Middle frontal gyrus (tissue), 1 donor: ENCODE data around the gene RIMS4.
A peak's percentile ranks its signal among the peaks of the same experiment; 100 is the strongest.
"Not testable (repeated sequence)": the region's sequence is repeated elsewhere in the genome, so short reads cannot be mapped to it uniquely, and the experiment has no call there.

Experiments used
- DNase-seq: peaks from one replicate; pipeline ENCODE4 v3.0.0-alpha.2; 2015; ENCODE audit warnings: low spot score; ENCODE audit errors: extremely low spot score

RIMS4 gene

GRCh38 chr20:44765701-44766347, 44.5 kb downstream of the RIMS4 start:
- no peak for DNase-seq

DNA sequence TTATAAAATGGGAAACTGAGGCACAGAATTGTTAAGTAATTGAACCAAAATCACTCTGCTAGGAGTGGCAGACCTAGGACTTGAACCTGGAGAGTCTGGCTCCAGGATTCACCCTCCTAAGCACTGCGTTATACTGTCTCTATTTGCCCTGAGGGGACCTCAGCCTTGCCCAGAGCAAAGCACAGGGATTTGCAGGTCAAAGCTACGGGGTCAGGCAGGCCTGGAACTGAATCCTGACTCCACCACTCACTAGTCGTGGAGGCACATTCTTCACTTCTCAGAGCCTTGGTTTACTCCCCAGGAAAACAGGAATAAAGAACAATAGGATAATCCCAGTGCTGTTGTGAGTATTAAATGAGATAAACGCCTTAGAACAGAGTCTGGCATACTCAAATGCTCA, 45.3 kb downstream of the RIMS4 start:
- no peak for DNase-seq

GRCh38 chr20:44763798-44764197, 46.5 kb downstream of the RIMS4 start:
- not testable (repeated sequence) for DNase-seq

- no peak for DNase-seq
Measured at GRCh38 chr20:44762466-44763140, 47.7 kb downstream of the RIMS4 start.

- no peak for DNase-seq
Measured at GRCh38 chr20:44761423-44761822, 48.9 kb downstream of the RIMS4 start.

- DNase-seq = no peak
Measured at GRCh38 chr20:44759595-44759994, 50.8 kb downstream of the RIMS4 start.

DNA sequence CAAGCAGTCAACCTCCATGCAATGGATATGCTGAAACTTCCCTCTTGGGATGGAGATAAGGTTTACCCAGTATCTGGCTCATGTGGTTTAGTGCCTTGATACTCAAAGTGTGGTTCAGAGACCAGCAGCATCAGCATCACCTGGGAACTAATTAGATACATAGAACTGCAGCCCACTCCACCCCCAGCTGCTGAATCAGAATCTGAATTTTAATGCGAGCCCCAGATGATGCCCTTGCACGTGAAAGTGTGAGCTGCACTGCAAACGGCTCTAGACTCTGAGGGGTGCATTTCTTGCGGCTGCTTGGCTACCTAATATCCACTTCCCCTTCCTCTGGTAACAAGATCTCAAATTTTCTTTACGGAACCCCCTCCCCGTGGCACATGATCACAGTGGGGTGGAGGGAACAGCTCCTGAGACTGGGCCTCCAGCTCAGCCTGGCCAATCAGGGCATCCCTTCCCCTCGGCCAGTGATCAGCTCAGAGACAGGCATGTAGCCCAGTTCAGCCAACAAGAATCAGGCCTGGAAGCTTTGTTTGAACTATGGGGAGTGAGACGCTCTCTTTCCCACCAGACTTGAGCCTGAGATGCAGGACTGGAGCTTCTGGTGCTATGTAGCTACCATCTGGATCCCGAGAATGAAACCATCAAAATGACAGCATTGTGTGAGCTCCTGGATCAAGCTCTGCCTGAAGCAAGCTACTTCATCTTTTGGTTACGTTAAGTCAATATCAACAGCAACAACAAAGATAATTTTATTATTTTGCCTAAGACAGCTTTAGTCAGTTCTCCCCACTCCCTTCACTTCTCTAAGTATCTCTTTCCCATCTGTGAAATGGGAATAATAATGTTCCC, 51.9 kb downstream of the RIMS4 start:
- DNase-seq = no peak

GRCh38 chr20:44756956-44757355, 53.4 kb downstream of the RIMS4 start:
- DNase-seq = no peak

DNA sequence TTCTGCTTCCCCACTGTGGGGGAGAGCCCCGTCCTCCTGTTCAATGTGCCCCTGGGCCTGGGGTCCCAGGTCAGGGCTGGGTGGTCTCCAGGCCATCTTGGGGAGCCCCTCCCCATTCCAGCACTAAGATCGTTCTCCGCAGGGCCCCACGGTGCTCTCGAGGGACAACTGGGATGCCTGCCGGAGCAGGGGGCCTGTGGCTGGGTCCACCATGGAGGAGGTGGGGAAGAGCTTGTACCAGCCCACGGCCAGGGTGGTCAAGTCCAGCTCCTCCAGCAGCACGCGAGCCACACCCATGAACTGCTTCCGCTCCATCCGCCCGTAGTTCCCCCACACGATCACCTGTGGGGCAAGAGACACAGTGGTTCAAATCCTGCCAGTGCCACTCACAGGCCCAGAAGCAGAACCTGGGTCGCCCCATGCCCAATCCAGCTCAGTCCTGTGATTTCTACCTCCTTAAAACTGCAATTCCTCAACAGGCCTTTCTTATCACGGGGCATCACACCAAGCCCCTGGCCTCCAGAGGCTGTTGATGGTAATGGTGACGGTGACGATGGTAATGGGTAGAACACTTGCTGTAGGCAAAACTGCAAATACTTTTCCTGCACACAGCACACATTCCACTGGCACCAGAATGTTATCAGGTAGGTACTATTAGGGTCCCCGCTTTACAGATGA, 54.2 kb downstream of the RIMS4 start:
- DNase-seq = no peak

DNA sequence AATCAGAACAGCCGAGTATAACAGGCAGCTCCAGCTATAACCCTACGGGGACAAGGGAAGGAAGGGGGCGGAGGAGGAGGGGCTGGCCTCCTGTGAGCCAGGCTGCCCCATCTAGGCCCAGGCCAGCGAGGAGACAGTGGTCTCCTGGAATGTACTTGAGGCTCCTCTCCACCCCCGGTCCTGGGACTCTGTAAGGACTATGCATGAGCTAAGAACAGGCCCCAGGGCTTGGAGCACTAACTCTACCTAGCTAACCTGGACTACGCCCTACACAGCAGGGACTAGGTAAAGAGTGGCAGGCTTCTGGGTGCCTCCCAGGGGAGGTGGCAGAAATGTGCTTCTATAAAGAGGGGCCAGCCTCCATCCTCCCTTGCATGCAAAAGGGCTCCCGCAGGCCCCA, 55.8 kb downstream of the RIMS4 start:
- no peak for DNase-seq

DNA sequence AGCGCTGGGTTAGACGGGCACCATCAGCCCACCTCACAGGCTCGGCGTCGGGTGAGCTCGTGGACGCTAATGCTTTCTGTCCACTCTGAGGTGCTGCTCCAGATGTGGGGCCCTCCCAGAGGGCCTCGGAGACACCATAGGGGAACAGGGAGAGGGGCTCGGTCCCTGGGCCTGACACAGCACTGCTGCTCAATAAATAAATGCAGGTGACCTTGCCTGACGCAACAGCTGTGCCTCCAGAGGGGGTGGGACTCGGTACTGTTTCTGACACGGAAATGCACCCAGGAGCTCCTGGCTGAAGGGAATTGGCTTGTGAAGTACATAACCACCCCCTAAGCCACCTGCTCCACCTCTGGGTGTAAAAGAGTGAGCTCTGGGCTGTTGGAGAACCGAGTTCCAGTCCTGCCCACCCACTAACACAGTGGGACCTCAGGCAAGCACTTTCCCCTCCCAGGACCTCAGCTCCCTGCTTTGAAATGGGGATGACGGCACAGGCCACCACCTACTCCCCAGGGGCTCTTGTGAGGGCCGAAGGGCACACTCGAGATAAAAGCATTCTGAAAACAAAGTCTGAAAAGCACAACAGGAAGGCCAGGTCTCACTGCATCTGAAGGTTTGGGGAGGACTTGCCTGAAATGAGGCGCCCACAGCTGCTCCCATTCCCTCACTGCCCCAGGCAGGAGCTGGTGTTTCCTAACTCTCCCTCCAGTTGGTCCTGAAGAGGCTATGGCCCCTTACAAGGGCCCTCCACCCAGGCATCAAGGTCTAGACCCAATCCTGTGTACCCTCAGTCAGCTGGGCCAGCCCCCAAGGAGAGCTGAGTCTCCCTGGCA, 58.0 kb downstream of the RIMS4 start:
- DNase-seq = no peak

GRCh38 chr20:44750081-44750805, 60.1 kb downstream of the RIMS4 start:
- no peak for DNase-seq

GRCh38 chr20:44748005-44748370, 62.4 kb downstream of the RIMS4 start:
- no peak for DNase-seq

GRCh38 chr20:44747166-44748004, 63.0 kb downstream of the RIMS4 start:
- peak; percentile 74 for DNase-seq

DNA sequence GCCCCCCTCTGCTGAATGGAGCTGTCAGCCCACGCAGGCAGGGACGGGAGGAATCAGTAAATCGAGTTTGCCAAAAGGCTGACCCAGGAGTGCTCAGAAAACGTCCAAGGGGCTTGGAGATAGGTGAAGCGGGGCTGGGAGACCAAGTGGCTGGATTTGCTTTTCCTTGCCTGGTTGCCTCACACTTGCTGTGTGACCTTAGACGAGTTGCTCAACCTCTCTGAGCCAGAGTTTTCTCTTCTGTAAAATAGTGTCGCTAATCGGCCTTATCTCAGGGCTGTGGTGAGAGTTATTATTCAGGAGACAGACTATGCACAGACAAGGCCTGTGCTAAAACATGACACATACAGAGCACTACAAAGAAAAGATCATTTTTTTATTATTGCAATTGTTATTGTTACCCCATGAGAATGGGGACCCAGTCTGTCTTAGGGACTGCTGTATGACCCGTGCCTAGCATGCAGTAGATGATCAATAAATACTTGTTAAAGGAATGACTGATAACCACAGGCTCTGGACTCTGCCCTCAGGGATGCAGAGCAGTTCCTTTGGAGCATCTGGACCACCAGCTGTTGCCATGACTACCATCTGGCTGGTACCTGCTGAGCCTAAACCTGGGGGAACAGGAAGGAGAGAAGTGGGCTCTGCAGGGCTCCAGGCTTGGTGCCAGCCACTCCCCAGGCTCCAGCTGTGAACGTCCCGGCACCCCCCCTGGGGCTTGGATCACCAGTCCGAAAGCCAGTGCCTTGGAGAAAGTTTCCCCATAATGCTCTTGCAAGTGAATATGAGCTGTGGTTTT, 63.8 kb downstream of the RIMS4 start:
- no peak for DNase-seq

DNA sequence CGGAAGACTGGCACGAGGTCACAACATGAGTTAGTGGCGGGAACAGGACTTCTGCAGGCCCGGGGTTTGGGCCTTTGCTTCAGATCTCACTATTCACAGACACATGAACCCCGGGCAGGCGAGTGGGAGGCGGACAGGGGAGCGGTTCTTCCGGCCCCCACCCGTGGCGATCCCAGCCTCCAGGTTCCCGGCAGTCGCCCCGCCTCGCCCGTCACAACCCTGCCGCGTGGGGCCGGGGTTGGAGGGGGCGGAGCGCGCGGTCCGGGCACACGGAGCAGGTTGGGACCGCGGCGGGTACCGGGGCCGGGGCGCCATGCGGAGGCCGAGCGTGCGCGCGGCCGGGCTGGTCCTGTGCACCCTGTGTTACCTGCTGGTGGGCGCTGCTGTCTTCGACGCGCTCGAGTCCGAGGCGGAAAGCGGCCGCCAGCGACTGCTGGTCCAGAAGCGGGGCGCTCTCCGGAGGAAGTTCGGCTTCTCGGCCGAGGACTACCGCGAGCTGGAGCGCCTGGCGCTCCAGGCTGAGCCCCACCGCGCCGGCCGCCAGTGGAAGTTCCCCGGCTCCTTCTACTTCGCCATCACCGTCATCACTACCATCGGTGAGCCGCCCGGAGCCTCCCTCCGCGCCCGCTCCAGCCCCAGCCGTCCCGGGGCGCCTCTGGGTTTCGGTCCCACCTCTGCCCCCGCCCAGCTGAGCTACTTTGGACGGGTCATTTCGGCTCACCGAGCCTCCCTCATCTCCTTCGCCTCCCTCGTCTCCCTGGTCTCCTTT, 64.6 kb downstream of the RIMS4 start, which contains the start of gene KCNK15:
Gene KCNK15, plus strand, starts transcription at position 268 of the 769 bp plus-strand sequence. Its CDS starts 46 bp downstream, at position 314.
- no peak for DNase-seq

DNA sequence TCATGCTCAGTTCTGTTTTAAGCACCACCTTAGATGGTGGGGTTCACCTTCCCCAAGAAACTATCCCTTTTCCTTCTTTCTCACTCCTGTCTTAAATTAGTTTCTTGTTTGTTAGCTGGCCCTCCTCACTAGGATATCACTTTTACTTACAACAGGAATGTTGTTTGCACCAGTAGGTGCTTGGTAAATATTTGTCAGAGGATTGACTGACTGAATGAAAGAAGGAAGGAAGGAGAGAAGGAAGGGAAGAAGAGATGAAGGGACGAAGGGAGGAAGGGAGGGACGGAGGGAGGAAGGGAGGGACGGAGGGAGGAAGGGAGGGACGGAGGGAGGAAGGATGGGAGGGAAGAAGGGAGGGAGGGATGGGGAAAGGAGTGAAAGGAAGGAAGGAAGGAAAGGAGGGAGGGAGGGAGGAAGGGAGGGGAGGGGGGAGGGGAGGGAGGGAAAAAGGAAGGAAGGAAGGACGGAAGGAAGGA, 65.2 kb downstream of the RIMS4 start:
- DNase-seq = no peak
